GM12874 (cell line): Measurements from ENCODE around the gene ANKRD2.
A peak's percentile ranks its signal among the peaks of the same experiment; 100 is the strongest.

Experiments
- CTCF ChIP-seq: IDR thresholded peaks from 2 replicates; pipeline ENCODE4 v1.5.1; 2011; ENCODE audit warnings: low read depth, mild to moderate bottlenecking, control low read depth, low read length, moderate library complexity; ENCODE audit not compliant: insufficient read depth

ANKRD2 gene

GRCh38 chr10:97548828-97549455 lies 23.6 kb upstream of the ANKRD2 start:
- no peak for TF ChIP-seq CTCF

GRCh38 chr10:97549587-97550322 lies 22.8 kb upstream of the ANKRD2 start:
- TF ChIP-seq CTCF: no peak

- TF ChIP-seq CTCF: no peak
Measured at GRCh38 chr10:97550336-97551149, 22.0 kb upstream of the ANKRD2 start.

DNA sequence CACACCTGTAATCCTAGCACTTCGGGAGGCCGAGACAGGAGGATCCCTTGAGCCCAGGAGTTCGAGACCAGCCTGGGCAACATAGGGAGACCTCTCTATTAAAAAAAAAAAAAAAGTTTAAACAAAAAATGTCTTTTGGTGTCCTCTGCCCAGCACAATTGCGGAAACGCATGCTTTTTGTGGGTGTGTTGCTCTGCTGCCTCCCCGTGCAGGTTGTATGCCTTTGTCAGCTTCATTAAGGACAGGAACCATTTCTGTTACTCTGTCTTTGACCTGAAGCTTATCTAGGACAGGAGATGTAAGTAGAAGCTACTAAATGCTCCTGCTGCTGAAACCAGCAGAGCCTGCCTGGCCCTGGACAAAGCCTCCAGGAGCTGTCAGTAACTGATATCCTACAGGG lies 21.3 kb upstream of the ANKRD2 start:
- TF ChIP-seq CTCF: no peak

- peak; percentile 80 for TF ChIP-seq CTCF
Measured at GRCh38 chr10:97553575-97554031, 19.0 kb upstream of the ANKRD2 start.

DNA sequence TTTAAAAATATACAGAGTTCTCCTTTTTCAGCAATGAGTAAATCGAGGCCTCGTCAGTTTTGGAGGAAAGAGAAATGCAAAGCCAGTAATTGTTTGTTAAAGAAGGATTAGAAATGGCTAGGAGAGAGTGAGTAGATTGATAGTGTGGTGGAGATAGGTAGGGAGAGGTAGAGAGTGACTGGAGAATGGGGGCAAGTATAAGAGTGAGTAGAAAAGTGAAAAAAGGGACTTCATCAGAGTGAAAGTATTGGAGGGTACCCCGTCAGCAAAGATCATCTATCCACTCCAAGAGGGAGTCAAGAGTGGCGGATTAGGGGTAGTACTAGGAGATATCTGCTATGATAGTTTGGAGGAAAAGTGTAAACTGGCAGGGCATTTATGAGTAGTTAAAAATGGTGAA lies 9.2 kb upstream of the ANKRD2 start:
- no peak for TF ChIP-seq CTCF

- no peak for TF ChIP-seq CTCF
Measured at GRCh38 chr10:97564776-97565175, 7.8 kb upstream of the ANKRD2 start.
